ENCODE data around the gene FAM168A. TPM values are rescaled to one million over a fixed set of nuclear protein-coding genes. Genes with fewer than 3 reads are reported as not detected.

Gene FAM168A
- total RNA-seq, 1 experiment from 2014 or later: 25.9 TPM

DNA sequence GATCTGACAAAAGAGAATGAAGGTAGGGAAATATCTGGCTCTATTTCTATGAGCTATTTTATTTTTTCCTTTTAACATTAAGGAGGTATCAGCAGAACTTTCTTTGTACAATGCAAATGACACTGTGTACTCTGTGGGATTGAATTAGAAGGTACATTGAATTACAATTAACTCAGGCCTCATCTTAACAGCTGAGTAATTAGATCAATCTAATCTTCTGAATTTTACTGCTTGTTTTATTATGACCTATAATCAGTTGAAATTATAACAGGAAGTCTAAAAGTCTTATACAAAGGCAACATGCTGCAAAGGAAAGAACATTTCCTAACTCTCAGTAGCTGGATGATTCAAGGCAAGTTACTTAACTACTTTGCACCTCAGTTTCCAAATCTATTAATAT is 151.9 kb downstream of the FAM168A start (continued):
- TF ChIP-seq, protein P1, sequence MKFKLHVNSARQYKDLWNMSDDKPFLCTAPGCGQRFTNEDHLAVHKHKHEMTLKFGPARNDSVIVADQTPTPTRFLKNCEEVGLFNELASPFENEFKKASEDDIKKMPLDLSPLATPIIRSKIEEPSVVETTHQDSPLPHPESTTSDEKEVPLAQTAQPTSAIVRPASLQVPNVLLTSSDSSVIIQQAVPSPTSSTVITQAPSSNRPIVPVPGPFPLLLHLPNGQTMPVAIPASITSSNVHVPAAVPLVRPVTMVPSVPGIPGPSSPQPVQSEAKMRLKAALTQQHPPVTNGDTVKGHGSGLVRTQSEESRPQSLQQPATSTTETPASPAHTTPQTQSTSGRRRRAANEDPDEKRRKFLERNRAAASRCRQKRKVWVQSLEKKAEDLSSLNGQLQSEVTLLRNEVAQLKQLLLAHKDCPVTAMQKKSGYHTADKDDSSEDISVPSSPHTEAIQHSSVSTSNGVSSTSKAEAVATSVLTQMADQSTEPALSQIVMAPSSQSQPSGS (CRISPR knock-in tag; IDR thresholded peaks at IDR 0.05; ENCODE audit: borderline replicate concordance, low read depth): no peak

DNA sequence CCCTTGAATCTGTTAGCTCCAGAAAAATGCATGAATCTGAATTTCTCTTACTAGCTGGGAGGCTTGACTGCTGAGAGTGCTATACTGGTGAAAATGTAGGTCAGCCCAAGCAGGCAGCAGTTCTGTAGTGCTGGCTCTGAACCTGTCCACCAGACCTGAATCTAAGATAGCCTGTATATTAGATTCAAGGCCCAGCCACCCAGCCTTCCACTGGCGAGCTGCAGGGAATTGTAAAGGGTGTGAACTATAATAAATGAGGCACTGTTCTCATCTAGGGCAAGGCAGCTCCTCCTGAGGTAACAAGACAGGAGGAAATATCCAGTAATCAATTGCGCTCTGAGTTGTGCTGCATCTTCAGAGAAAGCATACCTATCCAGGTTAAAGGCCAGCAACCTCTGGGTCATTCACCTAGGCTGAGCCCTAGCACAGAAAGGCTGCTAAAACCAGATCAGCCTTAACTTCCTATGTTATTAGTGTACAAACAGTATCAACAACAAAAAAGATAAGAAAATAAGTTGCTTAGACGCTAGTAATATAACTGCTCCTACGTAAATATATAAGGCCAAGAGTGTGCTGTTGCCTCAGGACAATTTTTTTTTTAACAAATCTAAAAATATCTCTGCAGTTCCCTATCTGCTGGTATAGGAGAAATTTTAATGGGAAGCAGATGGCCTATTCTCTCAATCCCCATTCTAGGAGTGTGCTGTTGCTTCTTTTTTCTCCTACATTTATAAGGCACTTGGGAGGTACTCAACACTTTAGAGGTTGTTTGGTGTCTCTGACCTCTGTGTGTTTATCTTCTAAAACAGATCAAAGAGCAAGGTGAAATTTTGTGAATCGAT is 158.7 kb downstream of the FAM168A start:
- peak overlapping the region; percentile 21; the same call in 1 of the 2 replicates for H3K27ac Mint-ChIP-seq
- no peaks in the 10 kb centered on the region for H3K27me3 Mint-ChIP-seq (ENCODE audit: low read depth)
- no peaks in the 10 kb centered on the region for H3K9me3 Mint-ChIP-seq
- no peak overlapping the region for H3K4me3 Mint-ChIP-seq
- CTCF ChIA-PET: interaction anchor here (0.9 to 1.0 kb wide), 4 partner anchors 40 to 222 kb away, joined by 3 to 7 read pairs (median 4); no protein-coding TSS in a partner anchor
- H3K36me3 Mint-ChIP-seq: no peaks in the 10 kb centered on the region; the same call in 1 of the 2 replicates
- DNase-seq (ENCODE audit: low spot score) (no peak), ATAC-seq (no peak; the same call in 1 of the 2 replicates)
- POLR2A ChIA-PET: interaction anchor here (0.6 kb wide), 1 partner anchor 13 kb away, joined by 3 read pairs; no protein-coding TSS in a partner anchor
- H3K4me1 Mint-ChIP-seq: peaks cover 15% of the 10 kb centered on the region
- no peak for TF ChIP-seq PRRX2 (CRISPR knock-in tag; IDR thresholded peaks at IDR 0.05)
- TF ChIP-seq TCF7 (CRISPR knock-in tag; IDR thresholded peaks at IDR 0.05; ENCODE audit: low read depth): no peak
- no peak for TF ChIP-seq NR3C1 (CRISPR knock-in tag; conservative IDR thresholded peaks at IDR 0.05; ENCODE audit: low read depth)
- TF ChIP-seq, protein P2, sequence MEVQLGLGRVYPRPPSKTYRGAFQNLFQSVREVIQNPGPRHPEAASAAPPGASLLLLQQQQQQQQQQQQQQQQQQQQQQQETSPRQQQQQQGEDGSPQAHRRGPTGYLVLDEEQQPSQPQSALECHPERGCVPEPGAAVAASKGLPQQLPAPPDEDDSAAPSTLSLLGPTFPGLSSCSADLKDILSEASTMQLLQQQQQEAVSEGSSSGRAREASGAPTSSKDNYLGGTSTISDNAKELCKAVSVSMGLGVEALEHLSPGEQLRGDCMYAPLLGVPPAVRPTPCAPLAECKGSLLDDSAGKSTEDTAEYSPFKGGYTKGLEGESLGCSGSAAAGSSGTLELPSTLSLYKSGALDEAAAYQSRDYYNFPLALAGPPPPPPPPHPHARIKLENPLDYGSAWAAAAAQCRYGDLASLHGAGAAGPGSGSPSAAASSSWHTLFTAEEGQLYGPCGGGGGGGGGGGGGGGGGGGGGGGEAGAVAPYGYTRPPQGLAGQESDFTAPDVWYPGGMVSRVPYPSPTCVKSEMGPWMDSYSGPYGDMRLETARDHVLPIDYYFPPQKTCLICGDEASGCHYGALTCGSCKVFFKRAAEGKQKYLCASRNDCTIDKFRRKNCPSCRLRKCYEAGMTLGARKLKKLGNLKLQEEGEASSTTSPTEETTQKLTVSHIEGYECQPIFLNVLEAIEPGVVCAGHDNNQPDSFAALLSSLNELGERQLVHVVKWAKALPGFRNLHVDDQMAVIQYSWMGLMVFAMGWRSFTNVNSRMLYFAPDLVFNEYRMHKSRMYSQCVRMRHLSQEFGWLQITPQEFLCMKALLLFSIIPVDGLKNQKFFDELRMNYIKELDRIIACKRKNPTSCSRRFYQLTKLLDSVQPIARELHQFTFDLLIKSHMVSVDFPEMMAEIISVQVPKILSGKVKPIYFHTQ (CRISPR knock-in tag; IDR thresholded peaks at IDR 0.05): no peak
- TF ChIP-seq, protein P3, sequence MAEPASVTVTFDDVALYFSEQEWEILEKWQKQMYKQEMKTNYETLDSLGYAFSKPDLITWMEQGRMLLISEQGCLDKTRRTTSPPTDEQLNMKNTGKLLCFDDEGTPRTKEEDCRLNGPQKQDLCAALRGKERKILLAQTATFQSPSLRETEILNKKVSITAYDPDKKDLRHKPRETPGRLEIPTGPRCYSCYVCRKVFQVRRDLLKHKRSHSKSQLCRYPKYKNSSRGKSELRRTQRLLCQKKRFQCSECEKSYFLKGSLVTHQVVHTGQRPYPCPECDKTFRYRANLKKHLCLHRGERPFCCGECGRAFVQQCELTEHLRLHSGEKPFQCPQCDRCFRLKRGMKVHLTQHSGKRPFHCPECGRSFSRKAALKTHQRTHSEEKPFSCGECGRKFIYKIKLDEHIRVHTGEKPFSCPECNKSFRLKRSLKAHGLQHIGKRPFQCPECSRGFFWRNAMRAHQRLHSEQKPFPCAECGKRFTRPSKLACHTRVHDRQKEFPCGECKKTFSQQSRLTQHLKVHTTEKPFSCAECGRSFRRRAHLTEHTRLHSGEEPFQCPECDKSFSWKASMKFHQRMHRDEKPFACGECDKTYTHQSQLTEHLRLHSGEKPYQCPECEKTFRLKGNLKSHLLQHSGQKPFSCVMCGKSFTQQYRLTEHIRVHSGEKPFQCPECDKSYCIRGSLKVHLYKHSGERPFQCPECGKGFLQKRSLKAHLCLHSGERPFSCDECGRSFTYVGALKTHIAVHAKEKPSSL (CRISPR knock-in tag; conservative IDR thresholded peaks at IDR 0.05): no peak
- no peak for TF ChIP-seq GRHL2 (CRISPR knock-in tag; IDR thresholded peaks at IDR 0.05; ENCODE audit: insufficient replicate concordance, severe bottlenecking)
- TF ChIP-seq, protein P4, sequence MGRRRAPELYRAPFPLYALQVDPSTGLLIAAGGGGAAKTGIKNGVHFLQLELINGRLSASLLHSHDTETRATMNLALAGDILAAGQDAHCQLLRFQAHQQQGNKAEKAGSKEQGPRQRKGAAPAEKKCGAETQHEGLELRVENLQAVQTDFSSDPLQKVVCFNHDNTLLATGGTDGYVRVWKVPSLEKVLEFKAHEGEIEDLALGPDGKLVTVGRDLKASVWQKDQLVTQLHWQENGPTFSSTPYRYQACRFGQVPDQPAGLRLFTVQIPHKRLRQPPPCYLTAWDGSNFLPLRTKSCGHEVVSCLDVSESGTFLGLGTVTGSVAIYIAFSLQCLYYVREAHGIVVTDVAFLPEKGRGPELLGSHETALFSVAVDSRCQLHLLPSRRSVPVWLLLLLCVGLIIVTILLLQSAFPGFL (CRISPR knock-in tag; IDR thresholded peaks at IDR 0.05; ENCODE audit: borderline replicate concordance): no peak
- TF ChIP-seq NFE2L1 (CRISPR knock-in tag; IDR thresholded peaks at IDR 0.05): no peak
- TF ChIP-seq, protein P5, sequence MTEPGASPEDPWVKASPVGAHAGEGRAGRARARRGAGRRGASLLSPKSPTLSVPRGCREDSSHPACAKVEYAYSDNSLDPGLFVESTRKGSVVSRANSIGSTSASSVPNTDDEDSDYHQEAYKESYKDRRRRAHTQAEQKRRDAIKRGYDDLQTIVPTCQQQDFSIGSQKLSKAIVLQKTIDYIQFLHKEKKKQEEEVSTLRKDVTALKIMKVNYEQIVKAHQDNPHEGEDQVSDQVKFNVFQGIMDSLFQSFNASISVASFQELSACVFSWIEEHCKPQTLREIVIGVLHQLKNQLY (CRISPR knock-in tag; IDR thresholded peaks at IDR 0.05): no peak
- TF ChIP-seq, protein P6, sequence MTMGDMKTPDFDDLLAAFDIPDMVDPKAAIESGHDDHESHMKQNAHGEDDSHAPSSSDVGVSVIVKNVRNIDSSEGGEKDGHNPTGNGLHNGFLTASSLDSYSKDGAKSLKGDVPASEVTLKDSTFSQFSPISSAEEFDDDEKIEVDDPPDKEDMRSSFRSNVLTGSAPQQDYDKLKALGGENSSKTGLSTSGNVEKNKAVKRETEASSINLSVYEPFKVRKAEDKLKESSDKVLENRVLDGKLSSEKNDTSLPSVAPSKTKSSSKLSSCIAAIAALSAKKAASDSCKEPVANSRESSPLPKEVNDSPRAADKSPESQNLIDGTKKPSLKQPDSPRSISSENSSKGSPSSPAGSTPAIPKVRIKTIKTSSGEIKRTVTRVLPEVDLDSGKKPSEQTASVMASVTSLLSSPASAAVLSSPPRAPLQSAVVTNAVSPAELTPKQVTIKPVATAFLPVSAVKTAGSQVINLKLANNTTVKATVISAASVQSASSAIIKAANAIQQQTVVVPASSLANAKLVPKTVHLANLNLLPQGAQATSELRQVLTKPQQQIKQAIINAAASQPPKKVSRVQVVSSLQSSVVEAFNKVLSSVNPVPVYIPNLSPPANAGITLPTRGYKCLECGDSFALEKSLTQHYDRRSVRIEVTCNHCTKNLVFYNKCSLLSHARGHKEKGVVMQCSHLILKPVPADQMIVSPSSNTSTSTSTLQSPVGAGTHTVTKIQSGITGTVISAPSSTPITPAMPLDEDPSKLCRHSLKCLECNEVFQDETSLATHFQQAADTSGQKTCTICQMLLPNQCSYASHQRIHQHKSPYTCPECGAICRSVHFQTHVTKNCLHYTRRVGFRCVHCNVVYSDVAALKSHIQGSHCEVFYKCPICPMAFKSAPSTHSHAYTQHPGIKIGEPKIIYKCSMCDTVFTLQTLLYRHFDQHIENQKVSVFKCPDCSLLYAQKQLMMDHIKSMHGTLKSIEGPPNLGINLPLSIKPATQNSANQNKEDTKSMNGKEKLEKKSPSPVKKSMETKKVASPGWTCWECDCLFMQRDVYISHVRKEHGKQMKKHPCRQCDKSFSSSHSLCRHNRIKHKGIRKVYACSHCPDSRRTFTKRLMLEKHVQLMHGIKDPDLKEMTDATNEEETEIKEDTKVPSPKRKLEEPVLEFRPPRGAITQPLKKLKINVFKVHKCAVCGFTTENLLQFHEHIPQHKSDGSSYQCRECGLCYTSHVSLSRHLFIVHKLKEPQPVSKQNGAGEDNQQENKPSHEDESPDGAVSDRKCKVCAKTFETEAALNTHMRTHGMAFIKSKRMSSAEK (CRISPR knock-in tag; IDR thresholded peaks at IDR 0.05; ENCODE audit: borderline replicate concordance): no peak
- no peak for TF ChIP-seq CBFB (CRISPR knock-in tag; IDR thresholded peaks at IDR 0.05; ENCODE audit: low read depth)
- no peak for TF ChIP-seq ZNF263 (CRISPR knock-in tag; IDR thresholded peaks at IDR 0.05; ENCODE audit: low read depth)
- no peak for TF ChIP-seq ZNF121 (CRISPR knock-in tag; IDR thresholded peaks at IDR 0.05)
- no peak for TF ChIP-seq JAZF1 (CRISPR knock-in tag; IDR thresholded peaks at IDR 0.05)
- TF ChIP-seq IRF2 (CRISPR knock-in tag; IDR thresholded peaks at IDR 0.05; ENCODE audit: borderline replicate concordance, low read depth): no peak
- no peak for TF ChIP-seq ZBTB21 (CRISPR knock-in tag; IDR thresholded peaks at IDR 0.05; ENCODE audit: borderline replicate concordance)
- TF ChIP-seq, protein P7, sequence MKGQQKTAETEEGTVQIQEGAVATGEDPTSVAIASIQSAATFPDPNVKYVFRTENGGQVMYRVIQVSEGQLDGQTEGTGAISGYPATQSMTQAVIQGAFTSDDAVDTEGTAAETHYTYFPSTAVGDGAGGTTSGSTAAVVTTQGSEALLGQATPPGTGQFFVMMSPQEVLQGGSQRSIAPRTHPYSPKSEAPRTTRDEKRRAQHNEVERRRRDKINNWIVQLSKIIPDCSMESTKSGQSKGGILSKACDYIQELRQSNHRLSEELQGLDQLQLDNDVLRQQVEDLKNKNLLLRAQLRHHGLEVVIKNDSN (CRISPR knock-in tag; IDR thresholded peaks at IDR 0.05): no peak
